ENCODE results near the gene DHRS3. TPM values are rescaled to one million over a fixed set of nuclear protein-coding genes. Genes with fewer than 3 reads are reported as not detected.

Gene DHRS3
- total and polyA plus RNA-seq, 10 of the 15 experiments (the other 5 are each of a cell fraction or from before 2014, with no cell fraction given) = 0.23 to 29.7 (median 1.2) TPM

DNA sequence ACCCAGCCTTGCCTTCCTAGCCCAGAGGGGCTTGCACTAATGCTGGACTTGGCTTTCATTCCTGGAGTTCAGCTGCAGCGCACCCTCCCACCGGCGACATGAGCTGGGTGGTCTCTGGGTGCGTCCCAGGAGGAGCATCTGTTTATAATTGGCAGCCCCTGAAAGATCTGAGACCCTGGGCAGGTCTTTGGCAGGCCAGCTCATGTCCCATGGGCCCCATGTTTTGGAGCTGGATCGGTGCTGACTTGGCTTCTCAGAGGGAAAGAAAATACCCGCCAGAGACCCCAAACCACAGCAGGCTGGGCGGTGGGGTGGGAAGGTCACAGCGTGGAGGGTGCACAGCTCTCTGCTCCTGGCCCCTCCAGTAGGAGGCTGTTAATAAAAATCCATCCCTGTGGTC, 29.3 kb downstream of the DHRS3 start (continued):
- TF ChIP-seq, protein P1, sequence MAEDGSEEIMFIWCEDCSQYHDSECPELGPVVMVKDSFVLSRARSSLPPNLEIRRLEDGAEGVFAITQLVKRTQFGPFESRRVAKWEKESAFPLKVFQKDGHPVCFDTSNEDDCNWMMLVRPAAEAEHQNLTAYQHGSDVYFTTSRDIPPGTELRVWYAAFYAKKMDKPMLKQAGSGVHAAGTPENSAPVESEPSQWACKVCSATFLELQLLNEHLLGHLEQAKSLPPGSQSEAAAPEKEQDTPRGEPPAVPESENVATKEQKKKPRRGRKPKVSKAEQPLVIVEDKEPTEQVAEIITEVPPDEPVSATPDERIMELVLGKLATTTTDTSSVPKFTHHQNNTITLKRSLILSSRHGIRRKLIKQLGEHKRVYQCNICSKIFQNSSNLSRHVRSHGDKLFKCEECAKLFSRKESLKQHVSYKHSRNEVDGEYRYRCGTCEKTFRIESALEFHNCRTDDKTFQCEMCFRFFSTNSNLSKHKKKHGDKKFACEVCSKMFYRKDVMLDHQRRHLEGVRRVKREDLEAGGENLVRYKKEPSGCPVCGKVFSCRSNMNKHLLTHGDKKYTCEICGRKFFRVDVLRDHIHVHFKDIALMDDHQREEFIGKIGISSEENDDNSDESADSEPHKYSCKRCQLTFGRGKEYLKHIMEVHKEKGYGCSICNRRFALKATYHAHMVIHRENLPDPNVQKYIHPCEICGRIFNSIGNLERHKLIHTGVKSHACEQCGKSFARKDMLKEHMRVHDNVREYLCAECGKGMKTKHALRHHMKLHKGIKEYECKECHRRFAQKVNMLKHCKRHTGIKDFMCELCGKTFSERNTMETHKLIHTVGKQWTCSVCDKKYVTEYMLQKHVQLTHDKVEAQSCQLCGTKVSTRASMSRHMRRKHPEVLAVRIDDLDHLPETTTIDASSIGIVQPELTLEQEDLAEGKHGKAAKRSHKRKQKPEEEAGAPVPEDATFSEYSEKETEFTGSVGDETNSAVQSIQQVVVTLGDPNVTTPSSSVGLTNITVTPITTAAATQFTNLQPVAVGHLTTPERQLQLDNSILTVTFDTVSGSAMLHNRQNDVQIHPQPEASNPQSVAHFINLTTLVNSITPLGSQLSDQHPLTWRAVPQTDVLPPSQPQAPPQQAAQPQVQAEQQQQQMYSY (CRISPR knock-in tag; IDR thresholded peaks at IDR 0.05) = no peak
- TF ChIP-seq KAT2A (conservative IDR thresholded peaks at IDR 0.05; ENCODE audit: control insufficient read depth, low read depth, low read length) = no peak
- no peak for TF ChIP-seq SMAD5 (IDR thresholded peaks at IDR 0.05; ENCODE audit: low read depth)
- no peak for TF ChIP-seq SIX5 (IDR thresholded peaks at IDR 0.05; ENCODE audit: low read depth, low read length, severe bottlenecking)
- TF ChIP-seq, protein P2, sequence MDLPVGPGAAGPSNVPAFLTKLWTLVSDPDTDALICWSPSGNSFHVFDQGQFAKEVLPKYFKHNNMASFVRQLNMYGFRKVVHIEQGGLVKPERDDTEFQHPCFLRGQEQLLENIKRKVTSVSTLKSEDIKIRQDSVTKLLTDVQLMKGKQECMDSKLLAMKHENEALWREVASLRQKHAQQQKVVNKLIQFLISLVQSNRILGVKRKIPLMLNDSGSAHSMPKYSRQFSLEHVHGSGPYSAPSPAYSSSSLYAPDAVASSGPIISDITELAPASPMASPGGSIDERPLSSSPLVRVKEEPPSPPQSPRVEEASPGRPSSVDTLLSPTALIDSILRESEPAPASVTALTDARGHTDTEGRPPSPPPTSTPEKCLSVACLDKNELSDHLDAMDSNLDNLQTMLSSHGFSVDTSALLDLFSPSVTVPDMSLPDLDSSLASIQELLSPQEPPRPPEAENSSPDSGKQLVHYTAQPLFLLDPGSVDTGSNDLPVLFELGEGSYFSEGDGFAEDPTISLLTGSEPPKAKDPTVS (IDR thresholded peaks at IDR 0.05; ENCODE audit: low read depth, low read length) = no peak
- no peak for TF ChIP-seq ZBTB4 (CRISPR knock-in tag; IDR thresholded peaks at IDR 0.05)
- TF ChIP-seq WRNIP1 (IDR thresholded peaks at IDR 0.05; ENCODE audit: borderline replicate concordance, low read depth, low read length) = no peak
- TF ChIP-seq RUNX3 (IDR thresholded peaks at IDR 0.05; ENCODE audit: low read length) = no peak
- TF ChIP-seq PBX3 (IDR thresholded peaks at IDR 0.05; ENCODE audit: insufficient replicate concordance, low read depth, low read length) = no peak
